ENCODE measurements around the gene LCE2C.
A peak's percentile ranks its signal among the peaks of the same experiment; 100 is the strongest.
"Not testable (repeated sequence)": the region's sequence is repeated elsewhere in the genome, so short reads cannot be mapped to it uniquely, and the experiment has no call there.

LCE2C gene, protein sequence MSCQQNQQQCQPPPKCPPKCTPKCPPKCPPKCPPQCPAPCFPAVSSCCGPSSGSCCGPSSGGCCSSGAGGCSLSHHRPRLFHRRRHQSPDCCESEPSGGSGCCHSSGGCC

DNA sequence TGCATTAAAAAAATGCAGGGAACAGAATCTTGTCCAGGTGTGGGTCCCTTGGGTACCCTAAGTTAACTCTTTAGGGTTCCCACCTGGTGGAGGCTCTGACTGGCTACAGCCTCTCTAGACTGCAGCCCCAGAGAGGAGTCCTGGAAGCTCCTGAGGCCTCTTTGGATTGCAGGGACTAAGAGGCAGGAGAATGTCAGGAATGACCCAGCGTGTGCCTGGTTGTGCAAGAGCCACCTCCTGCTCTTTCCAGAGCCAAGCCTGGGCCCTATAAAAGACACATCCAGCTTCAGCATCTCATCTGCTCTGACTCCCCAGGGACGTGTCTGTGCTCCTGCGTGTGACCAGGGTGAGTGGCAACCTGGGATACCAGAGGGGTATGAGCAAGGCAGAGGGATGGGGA lies at the start of gene LCE2C:
Gene LCE2C (plus strand): TSS at position 297 of the 400 bp plus-strand sequence. CDS start 737 bp downstream, outside the sequence.
- not testable (repeated sequence) for DNase-seq

DNA sequence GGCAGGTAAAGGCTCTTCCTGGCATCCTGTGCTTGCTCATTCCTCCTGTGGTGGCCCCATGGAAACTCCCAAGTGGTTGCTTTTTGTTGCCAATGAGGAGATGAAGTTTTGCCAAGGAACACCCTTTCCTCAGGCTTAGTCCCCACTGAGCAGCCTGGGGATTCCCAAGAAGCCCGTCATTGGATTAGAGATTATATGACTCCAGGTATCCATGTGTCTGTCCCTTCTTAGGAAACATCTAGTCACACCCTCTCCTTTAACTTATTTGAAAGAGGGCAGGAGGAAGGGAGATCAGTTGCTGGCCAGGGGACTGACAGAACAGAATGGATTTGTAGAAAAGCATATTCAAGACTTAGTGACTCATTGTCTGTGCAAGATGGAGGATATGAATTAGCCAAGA lies 48.3 kb upstream of the LCE2C start:
- DNase-seq, result no peak

DNA sequence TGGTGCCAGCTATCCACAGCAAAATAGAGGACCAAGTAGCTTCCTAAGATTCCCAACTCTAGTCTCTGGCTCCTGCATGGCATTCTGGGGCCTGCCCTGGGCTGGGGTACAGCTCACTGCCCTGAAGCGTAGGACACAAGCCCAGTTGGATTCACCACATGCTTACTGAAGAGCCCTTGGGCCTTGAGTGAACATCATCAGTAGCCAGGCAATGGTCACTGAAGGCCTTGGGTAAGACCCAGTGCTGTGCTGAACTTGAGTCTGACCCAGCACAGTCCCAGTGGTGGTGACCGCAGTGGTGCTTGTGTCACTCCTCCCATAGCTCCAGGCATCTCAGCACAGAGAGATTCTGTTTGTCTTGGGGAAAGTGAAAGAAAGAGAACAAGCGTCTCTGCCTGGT lies 44.5 kb upstream of the LCE2C start:
- no peak for DNase-seq

DNA sequence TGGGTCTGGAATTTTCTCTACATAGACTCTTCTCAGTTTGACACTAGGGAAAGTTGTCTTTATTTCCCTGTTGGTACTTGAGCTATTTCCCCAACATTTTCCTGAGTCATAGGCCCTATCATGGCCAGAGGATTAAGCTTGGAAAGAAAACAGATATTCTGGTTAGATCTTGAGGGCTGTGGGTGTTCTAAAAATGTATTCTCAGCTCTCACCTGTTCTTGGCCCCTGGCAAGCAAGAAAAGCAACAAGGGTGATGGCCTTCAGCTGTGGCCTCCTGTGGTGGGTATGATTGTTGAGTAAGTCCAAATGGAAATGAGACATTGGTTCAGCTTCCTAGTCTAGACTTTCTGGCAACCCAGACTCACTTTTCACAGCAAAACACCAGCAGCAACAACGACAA lies 34.7 kb upstream of the LCE2C start:
- DNase-seq, result no peak

DNA sequence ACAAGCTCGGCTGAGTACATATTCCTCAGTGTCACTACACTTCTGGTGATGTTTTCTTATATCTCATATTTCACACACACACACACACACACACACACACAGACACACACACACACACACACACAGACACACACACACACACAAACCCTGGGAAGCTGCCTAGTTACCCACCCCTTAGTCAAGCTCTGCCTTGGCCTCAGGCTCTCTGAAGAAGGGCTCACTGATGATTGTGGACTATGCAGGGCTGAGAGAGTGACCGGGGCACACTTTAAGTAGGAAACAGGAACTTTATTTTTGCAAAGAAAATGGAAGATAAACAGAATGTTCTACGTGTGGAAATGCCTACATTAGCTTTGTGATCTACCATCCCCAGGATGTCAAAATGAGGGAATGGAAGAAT lies 31.1 kb upstream of the LCE2C start:
- DNase-seq, result no peak

DNA sequence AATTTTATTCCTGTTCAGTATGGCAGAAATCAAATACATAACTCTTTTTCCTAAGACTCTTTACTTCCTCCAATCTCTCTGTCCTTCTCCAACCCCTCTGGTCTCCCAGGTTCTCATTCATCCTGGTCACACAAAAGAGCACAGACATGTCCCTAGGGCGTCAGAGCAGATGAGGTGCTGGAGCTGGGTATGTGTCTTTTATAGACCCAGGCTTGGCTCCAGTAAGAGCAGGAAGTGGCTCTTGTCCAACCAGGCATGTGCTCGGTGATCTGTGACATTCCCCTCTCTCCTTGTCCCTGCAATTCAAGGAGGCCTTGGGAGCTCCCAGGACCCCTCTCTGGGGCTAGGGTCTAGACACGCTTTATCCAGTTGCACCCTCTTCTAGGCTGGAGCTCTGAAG lies 29.9 kb upstream of the LCE2C start:
- no peak for DNase-seq

DNA sequence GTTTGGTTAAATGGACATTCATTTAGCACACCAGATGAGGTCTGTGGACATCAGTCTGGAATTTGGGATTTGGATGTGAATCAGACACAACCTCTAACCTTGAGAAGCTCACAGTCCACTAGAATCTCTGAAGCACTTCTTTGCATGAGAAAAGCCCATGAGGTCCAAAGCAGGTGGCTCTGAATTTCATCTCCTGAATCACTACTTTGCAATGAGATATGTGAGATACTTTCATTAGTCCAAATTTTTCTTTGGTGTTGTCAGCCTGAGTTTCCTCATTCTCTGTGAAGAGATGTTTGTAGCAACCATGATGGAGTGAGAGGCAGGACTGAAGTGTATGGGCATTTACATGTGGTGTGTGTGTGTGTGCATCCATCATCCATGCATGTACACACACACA lies 28.4 kb upstream of the LCE2C start:
- DNase-seq, result no peak

DNA sequence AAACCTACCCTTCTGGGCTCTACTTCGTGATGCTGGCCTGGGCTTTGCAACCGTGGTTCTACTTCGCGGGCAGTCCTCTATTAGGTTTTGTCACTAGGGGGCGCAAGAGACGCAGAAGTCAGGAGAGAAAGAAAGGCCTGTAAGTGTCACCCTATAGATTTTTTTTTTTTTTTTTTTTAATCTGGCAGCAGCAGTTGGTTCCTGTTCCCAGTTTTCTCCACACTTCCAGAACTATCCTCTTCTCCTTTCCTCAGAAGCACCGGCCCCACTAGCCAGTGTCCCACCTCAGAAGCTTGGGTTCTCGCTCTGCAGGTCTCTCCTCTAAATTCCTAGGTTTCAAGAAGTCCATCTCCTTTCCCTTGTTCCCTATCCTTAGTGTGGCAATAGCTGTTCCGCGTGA lies 21.0 kb upstream of the LCE2C start:
- DNase-seq, result peak; percentile 26

DNA sequence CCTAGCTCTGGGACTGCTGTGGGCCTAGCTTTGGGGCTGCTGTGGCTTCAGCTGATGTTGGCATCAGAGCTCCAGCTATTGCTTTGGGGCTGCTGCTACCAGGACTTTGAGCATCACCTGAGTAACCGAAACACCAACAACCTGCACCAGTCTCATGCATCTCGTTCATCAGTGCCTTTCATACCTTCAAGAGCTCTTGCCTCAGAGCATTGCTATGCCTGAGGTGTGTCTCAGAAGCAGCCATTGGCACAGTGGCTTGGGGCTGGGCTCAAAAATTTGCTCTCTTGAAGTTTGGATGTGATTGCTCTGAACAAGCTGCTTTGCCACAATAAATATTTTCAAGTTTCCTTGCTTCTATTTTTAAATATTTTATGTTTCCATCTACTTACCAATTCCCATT lies 18.6 kb upstream of the LCE2C start:
- no peak for DNase-seq

DNA sequence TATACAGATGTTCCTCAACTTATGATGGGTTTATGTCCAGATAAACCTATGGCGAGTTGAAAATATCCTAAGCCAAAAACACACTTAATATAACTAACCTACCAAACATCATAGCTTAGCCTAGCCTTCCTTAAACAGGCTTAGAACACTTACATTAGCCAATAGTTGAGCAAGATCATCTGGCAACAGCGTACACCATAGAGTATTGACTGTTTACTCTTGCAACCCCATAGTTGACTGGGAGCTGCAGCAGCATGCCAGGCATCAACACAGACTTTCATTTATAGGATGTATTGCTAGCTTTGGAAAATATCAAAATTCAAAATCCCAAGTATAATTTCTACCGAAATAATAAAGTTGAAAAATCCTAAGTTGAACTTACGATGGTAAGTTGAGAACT lies 17.4 kb upstream of the LCE2C start:
- DNase-seq, result no peak

DNA sequence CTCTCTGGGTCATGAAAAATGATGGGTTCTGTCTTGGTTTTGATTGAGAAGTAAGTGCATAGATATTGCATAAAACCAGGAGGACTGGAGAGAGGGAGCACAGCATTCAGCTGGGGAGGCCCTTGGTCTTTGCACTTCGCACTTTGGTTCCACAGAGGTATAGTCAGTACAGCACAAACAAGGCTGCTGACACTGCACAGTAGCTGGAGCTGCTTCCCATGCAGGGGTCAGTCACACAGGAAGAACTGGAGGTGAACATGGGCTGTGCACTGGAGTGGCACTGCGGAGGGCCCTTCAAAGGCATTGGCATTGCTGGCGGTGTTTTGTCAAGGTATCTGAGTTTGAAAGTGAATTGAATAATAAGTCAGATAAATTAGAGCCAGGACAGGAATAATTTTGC lies 16.4 kb upstream of the LCE2C start:
- no peak for DNase-seq

DNA sequence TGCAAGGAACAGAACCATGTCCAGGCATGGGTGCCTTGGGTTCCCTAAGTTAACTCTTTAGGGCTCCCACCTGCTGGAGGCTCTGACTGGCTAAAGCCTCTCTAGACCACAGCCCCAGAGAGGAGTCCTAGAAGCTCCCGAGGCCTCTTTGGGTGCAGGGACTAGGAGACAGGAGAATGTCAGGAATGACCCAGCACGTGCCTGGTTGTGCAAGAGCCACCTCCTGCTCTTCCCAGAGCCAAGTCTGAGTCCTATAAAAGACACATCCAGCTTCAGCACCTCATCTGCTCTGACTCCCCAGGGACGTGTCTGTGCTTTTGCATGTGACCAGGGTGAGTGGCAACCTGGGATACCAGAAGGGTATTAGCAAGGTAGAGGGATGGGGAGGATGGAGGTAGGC lies 12.0 kb upstream of the LCE2C start, which contains the start of gene LCE2D:
Gene LCE2D (plus strand): TSS at position 283 of the 400 bp plus-strand sequence. CDS start 726 bp downstream, outside the sequence.
- DNase-seq, result no peak

DNA sequence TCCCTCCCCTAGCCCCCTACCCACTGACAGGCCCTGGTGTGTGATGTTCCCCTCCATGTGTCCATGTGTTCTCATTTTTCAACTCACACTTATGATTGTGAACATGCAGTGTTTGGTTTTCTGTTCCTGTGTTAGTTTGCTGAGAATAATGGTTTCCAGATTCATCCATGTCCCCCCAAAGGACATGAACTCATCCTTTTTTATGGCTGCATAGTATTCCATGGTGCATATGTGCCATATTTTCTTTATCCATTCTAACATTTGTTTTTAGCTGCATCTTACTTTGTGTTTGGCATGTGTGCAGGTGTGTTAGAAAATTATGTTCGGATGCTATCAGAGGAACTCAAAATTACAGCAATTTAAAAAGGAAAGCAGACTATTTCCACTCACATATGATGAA lies 8.9 kb upstream of the LCE2C start:
- DNase-seq, result not testable (repeated sequence)

DNA sequence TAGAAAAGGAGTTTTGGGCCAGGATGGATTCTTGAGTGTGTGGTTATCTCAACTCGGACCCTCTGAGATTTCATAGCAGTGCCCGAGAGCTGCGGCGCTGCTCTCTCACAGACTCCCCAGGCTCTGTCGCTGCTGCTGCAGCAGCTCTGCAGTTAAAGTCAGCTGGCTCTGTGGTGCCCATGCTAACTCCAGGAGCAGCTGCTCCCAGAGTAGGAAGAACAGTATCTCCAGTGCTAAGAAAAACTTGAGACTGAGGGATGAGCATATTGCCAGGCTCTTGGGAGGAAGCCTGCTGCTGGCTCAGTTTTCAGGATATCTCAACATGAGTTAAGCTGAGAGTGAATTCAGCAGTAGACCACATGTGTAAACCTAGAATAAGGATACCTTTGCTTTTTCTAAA lies 7.4 kb upstream of the LCE2C start:
- DNase-seq, result no peak

DNA sequence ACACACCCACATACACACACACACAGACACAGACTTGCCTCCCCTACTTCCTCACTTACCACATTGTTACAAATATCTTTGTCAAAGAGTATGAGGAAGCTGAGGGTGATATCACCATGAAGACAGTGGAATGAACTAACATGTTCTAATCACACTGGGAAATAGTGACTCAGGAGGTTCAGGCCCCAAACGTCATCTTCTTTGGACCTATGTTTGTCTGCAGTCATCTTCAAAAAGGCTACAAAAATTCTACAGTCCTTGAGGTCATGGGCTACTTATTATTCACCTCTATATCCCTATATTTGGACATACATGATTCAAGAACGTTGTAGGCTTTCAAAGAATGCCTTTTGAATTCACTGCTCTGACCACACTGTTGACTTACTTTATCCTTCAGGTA lies 2.1 kb upstream of the LCE2C start:
- no peak for DNase-seq

DNA sequence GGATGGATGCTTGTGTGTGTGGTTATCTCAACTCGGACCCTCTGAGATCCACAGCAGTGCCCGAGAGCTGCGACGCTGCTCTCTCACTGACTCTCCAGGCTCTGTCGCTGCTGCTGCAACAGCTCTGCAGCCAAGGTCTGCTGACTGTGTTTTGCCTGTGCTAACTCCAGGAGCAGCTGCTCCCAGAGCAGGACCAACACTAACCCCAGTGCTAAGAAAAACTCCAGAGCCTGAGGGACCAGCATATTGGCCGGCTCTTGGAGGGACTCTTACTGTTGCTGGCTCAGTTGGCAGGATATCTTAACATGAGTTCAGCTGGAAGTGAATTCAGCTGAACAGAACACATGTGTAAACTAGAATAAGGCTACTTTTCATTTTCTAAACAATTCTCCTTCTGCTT lies 4.4 kb downstream of the LCE2C start:
- no peak for DNase-seq

DNA sequence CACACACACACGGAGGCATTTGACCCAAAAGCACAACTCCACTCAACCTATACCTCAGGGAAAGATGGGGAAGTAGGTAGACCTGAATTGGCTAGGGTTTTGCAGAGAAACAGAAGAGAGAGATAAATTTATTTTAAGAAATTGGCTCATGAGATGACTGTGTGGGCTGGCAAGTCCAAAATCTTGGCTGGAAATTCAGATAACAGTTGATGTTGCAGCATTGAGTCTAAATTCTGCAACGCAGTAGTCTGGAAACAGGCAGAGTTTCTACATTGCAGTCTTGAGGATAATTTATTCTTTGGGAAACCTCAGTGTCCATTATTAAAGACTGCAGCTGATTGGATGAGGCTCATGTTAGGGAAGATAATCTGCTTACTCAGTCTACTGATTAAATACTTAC lies 6.5 kb downstream of the LCE2C start:
- no peak for DNase-seq

DNA sequence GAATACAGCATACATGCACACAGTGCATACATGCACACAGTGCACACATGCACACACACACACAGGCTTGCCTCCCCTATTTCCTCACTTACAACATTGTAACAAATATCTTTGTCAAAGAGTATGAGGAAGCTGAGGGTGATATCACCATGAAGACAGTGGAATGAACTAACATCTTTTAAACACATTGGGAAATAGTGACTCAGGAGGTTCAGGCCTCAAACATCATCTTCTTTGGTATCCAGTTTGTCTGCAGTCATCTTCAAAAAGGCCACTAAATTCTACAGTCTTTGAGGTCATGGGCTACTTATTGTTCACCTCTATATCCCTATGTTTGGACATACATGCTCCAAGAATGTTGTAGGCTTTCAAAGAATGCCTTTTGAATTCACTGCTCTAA lies 8.8 kb downstream of the LCE2C start:
- no peak for DNase-seq

DNA sequence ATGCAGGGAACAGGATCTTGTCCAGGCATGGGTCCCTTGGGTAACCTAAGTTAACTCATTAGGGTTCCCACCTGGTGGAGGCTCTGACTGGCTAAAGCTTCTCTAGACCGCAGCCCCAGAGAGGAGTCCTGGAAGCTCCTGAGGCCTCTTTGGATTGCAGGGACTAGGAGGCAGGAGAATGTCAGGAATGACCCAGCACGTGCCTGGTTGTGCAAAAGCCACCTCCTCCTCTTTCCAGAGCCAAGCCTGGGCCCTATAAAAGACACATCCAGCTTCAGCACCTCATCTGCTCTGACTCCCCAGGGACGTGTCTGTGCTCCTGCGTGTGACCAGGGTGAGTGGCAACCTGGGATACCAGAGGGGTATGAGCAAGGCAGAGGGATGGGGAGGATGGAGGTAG lies 10.7 kb downstream of the LCE2C start, which contains the start of gene LCE2B:
Gene LCE2B (plus strand): TSS at position 301 of the 400 bp plus-strand sequence. CDS start 721 bp downstream, outside the sequence.
- not testable (repeated sequence) for DNase-seq

DNA sequence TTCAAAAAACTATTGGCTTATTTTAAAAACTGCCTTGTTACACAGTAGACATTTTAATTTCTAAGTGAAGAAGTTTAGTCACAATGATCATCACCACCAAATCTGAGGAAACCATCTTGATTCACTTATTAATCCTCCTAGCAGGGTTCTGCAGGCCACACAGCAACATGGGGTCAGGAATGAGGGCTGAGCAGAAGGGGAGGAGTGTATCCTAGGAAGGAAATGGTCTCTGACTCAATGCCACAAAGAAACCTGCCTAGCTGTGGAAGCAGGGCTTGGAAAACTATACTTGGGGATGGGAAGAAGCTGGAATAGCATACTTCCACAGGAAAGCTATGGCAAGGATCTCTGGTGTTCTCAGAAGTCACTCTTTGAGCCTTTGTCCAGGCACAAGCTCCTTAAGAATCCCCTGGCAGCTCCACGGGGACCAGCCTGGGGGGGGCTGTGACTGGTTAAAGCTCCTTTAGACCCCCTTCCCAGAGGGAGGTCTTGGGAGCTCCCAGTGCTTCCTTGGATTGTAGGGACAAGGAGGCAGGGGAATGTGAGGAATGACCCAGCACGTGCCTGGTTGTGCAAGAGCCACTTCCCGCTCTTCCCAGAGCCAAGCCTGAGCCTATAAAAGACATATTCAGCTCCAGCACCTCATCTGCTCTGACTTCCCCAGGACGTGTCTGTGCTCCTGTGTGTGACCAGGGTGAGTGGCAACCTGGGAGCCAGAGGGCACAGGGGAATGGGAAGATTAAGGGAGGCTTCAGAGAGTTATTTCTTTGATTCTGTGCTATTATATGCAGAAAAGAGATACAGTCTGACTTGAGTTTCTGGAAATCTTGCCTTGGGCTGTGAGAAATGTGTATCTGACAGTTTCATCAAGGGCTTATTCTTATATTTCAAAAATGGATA lies 22.9 kb downstream of the LCE2C start, which contains the start of gene LCE2A:
Gene LCE2A (plus strand): TSS at position 645 of the 900 bp plus-strand sequence. CDS start 557 bp downstream, outside the sequence.
- DNase-seq, result no peak

DNA sequence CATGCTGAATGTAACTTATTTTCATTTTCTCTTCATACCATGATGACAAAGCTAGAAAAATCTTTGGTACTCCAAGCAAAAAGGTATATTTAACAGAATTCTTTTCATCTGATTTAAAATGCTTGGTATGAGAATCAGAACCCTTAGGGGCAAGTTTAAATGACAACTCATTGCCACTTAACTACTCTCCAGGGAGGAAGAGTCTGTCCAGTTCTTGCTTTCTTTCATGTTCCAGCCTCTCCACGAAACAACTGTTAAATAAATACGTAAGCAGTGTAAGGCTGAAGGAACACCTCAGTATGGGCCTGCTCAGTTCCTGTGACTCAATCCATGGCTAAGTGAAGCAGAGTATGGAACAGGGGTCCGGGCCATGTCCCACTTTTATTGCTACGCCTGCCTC lies 24.7 kb downstream of the LCE2C start:
- DNase-seq, result no peak

DNA sequence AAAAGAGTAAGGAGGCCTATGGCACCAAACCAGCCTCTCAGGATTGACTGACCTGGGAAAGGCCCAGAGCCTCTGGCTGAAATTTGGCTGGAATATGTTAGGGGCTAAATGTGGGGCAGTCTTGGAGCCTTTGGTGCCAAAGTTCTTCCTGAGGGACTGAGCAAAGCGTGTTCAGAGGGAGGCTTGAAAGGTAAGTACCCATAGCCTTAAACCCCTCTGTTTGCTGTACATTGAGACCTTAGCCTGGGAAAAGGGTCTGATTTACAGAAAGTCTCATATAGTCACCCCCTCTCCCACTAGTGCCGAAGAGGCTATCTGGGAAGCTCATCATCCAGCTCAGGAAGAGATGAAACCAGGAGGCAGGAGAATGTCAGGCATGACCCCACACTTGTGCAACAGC lies 32.8 kb downstream of the LCE2C start, which contains the start of gene LCE4A:
Gene LCE4A (plus strand): TSS at position 301 of the 400 bp plus-strand sequence. CDS start 916 bp downstream, outside the sequence.
- no peak for DNase-seq

DNA sequence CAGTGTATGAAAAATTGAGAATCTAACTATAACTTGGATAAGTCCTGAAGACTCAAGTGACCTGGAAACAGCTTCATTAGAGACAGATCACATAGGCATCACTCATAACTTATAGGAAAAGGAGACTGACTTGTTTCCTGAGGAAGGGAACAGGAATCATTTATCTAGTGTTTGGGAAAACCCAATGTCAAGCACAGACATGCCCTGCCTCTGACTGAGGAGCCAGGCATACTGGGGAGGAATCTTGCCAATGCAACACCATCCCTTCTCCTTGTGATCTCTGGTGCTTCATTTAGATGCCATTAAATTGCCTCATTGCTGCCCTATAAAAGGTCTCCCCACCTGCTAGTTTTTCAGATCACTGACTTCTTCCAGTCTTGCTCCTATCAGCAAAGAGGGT lies 43.2 kb downstream of the LCE2C start:
- DNase-seq, result no peak

DNA sequence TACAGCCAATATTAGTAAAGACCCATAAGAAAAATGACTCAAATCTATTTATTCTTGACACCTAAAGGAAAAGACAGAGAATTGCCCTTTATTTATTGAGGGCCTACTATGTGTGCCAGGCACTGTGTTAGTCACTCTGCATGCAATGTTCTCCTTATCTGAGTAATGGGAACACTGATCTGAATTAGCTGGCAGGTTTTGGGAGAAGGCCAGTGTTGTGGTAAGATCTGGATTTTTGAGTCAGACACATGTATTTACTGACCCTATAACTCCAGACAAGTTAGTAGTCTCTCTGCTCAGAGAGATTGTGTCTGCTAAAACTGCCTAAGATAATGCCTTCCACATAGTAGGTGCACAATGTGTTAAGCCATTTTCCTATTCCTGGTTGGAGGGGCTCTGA lies 50.2 kb downstream of the LCE2C start:
- no peak for DNase-seq

Measured in NCI-H1048 (cell line).